Astrocyte of the spinal cord (primary cell): ENCODE data around the gene TUBB.

Experiments used
- DNase-seq: peaks from one replicate; pipeline ENCODE4 v3.0.0; 2011; ENCODE audit warnings: low read depth, low spot score
- H3K4me3 ChIP-seq: 2 replicates; pipeline ENCODE4 v1.5.1; 2011; ENCODE audit warnings: low read depth, mild to moderate bottlenecking, low read length, moderate library complexity
- CTCF ChIP-seq: IDR thresholded peaks from 2 replicates; pipeline ENCODE4 v1.5.1; 2012; ENCODE audit warnings: low read depth, mild to moderate bottlenecking, low read length, inconsistent platforms
- in situ Hi-C: cut with HindIII; loops from 2 replicates; pipeline ENCODE4 v1.10.0; 2017; ENCODE audit warnings: low sequenced_read_pairs

Gene TUBB

GRCh38 chr6:30770592-30770991 lies 50.4 kb downstream of the TUBB start:
- in situ Hi-C loops, result no loop called here
- no peak overlapping the region for H3K4me3 ChIP-seq
- TF ChIP-seq CTCF, result no peak
- no peak for DNase-seq

DNA sequence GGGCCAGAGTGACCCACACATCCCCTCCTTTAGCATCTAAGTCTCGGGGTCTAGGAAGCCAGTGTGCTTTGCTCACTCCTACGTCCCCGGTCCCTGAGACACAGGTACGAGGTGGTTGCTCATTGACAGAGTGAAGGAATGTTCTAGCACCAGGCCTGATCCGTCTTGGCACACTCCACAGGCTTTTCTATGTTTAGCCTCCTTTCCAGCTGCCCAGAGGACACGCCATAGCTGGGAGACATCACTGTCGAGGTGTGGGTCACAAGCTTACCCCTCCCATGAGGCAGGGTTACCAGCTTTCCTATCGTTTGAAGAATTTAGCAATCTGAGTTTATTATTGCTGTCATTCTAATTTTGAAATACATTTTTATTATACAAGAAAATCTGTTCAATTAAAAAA lies 54.5 kb downstream of the TUBB start:
- no peak overlapping the region for H3K4me3 ChIP-seq
- no peak for TF ChIP-seq CTCF
- in situ Hi-C loops, result no loop called here
- DNase-seq, result no peak
